Renal pelvis (tissue), 4 donors: ENCODE data around the gene ASIC5. TPM values are rescaled to one million over a fixed set of nuclear protein-coding genes. Genes with fewer than 3 reads are reported as not detected.
A peak's percentile ranks its signal among the peaks of the same experiment; 100 is the strongest.

ENCODE experiments used
- DNase-seq: peaks from one replicate; pipeline ENCODE4 v3.0.0-alpha.2; 2013
- polyA plus RNA-seq, 3 donors: library from polyadenylated mRNA; unstranded; fragments of 120-200 nt; gene quantifications; one replicate each; pipeline ENCODE4 v1.2.1, GENCODE V29; 2013; ENCODE audit not compliant: insufficient read length in 3 of 3

The ASIC5 gene
- polyA plus RNA-seq, 3 donors = 0.14 to 0.40 (median 0.17) TPM

GRCh38 chr4:155881555-155881954 lies 15.5 kb upstream of the ASIC5 start:
- no peak for DNase-seq

- no peak for DNase-seq
These were observed 13.7 kb upstream of the ASIC5 start for GRCh38 chr4:155879767-155880166.

GRCh38 chr4:155878611-155879010 lies 12.5 kb upstream of the ASIC5 start:
- DNase-seq = no peak

- DNase-seq = no peak
These were observed 11.9 kb upstream of the ASIC5 start for GRCh38 chr4:155877971-155878370.

- no peak for DNase-seq
These were observed 9.8 kb upstream of the ASIC5 start for GRCh38 chr4:155875878-155876277.

GRCh38 chr4:155855897-155856296 lies 10.2 kb downstream of the ASIC5 start:
- no peak for DNase-seq

- no peak for DNase-seq
These were observed 11.4 kb downstream of the ASIC5 start for GRCh38 chr4:155854582-155855226.

- DNase-seq = no peak
These were observed 12.9 kb downstream of the ASIC5 start for GRCh38 chr4:155853189-155853588.

GRCh38 chr4:155849042-155849441 lies 17.0 kb downstream of the ASIC5 start:
- DNase-seq = no peak

GRCh38 chr4:155846929-155847328 lies 19.1 kb downstream of the ASIC5 start:
- DNase-seq = no peak

GRCh38 chr4:155842080-155842479 lies 24.0 kb downstream of the ASIC5 start:
- no peak for DNase-seq

GRCh38 chr4:155837203-155837796 lies 28.8 kb downstream of the ASIC5 start:
- no peak for DNase-seq

GRCh38 chr4:155832664-155833063 lies 33.4 kb downstream of the ASIC5 start:
- DNase-seq = no peak

GRCh38 chr4:155828628-155829027 lies 37.4 kb downstream of the ASIC5 start:
- no peak for DNase-seq

GRCh38 chr4:155822572-155822971 lies 43.5 kb downstream of the ASIC5 start:
- DNase-seq = no peak

- DNase-seq = no peak
These were observed 45.1 kb downstream of the ASIC5 start for GRCh38 chr4:155820887-155821518.

GRCh38 chr4:155819066-155819465 lies 47.0 kb downstream of the ASIC5 start:
- no peak for DNase-seq

GRCh38 chr4:155818639-155819038 lies 47.4 kb downstream of the ASIC5 start:
- no peak for DNase-seq

GRCh38 chr4:155811083-155811482 lies 55.0 kb downstream of the ASIC5 start:
- no peak for DNase-seq

GRCh38 chr4:155809835-155810234 lies 56.2 kb downstream of the ASIC5 start:
- peak; percentile 71 for DNase-seq

- no peak for DNase-seq
These were observed 59.1 kb downstream of the ASIC5 start for GRCh38 chr4:155807021-155807420.

- no peak for DNase-seq
These were observed 61.1 kb downstream of the ASIC5 start for GRCh38 chr4:155805016-155805415.

GRCh38 chr4:155802190-155802959 lies 63.7 kb downstream of the ASIC5 start:
- DNase-seq = no peak
